Ishikawa (cell line): ENCODE results near the gene NRXN3.

ENCODE experiments used
- CEBPB ChIP-seq: IDR thresholded peaks from 2 replicates; pipeline ENCODE4 v1.6.1; 2012
- CREB1 ChIP-seq: IDR thresholded peaks from 2 replicates; pipeline ENCODE4 v1.6.1; 2012; ENCODE audit warnings: low read depth
- EGR1 ChIP-seq: IDR thresholded peaks from 2 replicates; pipeline ENCODE4 v1.6.1; 2012
- EP300 ChIP-seq: IDR thresholded peaks from 2 replicates; pipeline ENCODE4 v1.6.1; 2012; ENCODE audit warnings: borderline replicate concordance
- FOXM1 ChIP-seq: IDR thresholded peaks from 2 replicates; pipeline ENCODE4 v1.6.1; 2012; ENCODE audit warnings: low read depth, borderline replicate concordance
- MAX ChIP-seq: IDR thresholded peaks from 2 replicates; pipeline ENCODE4 v1.6.1; 2012
- NFIC ChIP-seq: IDR thresholded peaks from 2 replicates; pipeline ENCODE4 v1.6.1; 2012
- RAD21 ChIP-seq: IDR thresholded peaks from 2 replicates; pipeline ENCODE4 v1.6.1; 2012; ENCODE audit warnings: low read depth
- REST ChIP-seq: IDR thresholded peaks from 2 replicates; pipeline ENCODE4 v1.6.1; 2012; ENCODE audit warnings: low read depth, mild to moderate bottlenecking
- TAF1 ChIP-seq: IDR thresholded peaks from 2 replicates; pipeline ENCODE4 v1.6.1; 2012; ENCODE audit warnings: low read depth, mild to moderate bottlenecking
- TCF12 ChIP-seq: IDR thresholded peaks from 2 replicates; pipeline ENCODE4 v1.6.1; 2012; ENCODE audit warnings: low read depth
- TEAD4 ChIP-seq: IDR thresholded peaks from 2 replicates; pipeline ENCODE4 v1.6.1; 2012
- USF1 ChIP-seq: IDR thresholded peaks from 2 replicates; pipeline ENCODE4 v1.6.1; 2012
- YY1 ChIP-seq: IDR thresholded peaks from 2 replicates; pipeline ENCODE4 v1.6.1; 2012; ENCODE audit warnings: low read depth
- ZBTB7A ChIP-seq: IDR thresholded peaks from 2 replicates; pipeline ENCODE4 v1.6.1; 2012; ENCODE audit warnings: low read depth

NRXN3 gene

GRCh38 chr14:78805570-78805969 lies 635.4 kb downstream of the NRXN3 start:
- TF ChIP-seq MAX (no peak), FOXM1 (no peak), NFIC (no peak), RAD21 (no peak), CEBPB (no peak), USF1 (no peak), ZBTB7A (no peak), EP300 (no peak), YY1 (no peak), TEAD4 (no peak), TAF1 (no peak), REST (no peak), CREB1 (no peak), TCF12 (no peak), EGR1 (no peak)

- TF ChIP-seq REST (no peak), CREB1 (no peak), TAF1 (no peak), TCF12 (no peak), TEAD4 (no peak)
Observed at GRCh38 chr14:78823035-78823434, 652.9 kb downstream of the NRXN3 start.

GRCh38 chr14:78823516-78823915 lies 653.3 kb downstream of the NRXN3 start:
- no peak for TF ChIP-seq MAX
- no peak for TF ChIP-seq EP300
- TF ChIP-seq CEBPB, result no peak

GRCh38 chr14:78829274-78829673 lies 659.1 kb downstream of the NRXN3 start:
- TF ChIP-seq TEAD4 (no peak), USF1 (no peak), TAF1 (no peak), ZBTB7A (no peak), EP300 (no peak), YY1 (no peak), CREB1 (no peak)

GRCh38 chr14:78834766-78835451 lies 664.7 kb downstream of the NRXN3 start:
- no peak for TF ChIP-seq YY1
- no peak for TF ChIP-seq EP300
- no peak for TF ChIP-seq NFIC
- no peak for TF ChIP-seq ZBTB7A
- TF ChIP-seq TAF1, result no peak
- TF ChIP-seq FOXM1, result no peak
- no peak for TF ChIP-seq EGR1
- no peak for TF ChIP-seq TEAD4
- no peak for TF ChIP-seq CREB1
- TF ChIP-seq TCF12, result no peak
- no peak for TF ChIP-seq RAD21
- TF ChIP-seq USF1, result no peak
- no peak for TF ChIP-seq CEBPB
- no peak for TF ChIP-seq MAX

GRCh38 chr14:78835909-78836308 lies 665.7 kb downstream of the NRXN3 start:
- TF ChIP-seq CREB1 (no peak), FOXM1 (no peak), USF1 (no peak), TEAD4 (no peak), RAD21 (no peak)
